Loucy (cell line): Measurements from ENCODE around the gene SEL1L3.

ENCODE experiments used
- CTCF ChIP-seq: fragments of 200-600 bp; sonication (generic); conservative IDR thresholded peaks from 2 replicates; pipeline ENCODE4 v1.5.1; 2014; ENCODE audit warnings: mild to moderate bottlenecking, antibody characterized with exemption, low read length
- EZH2phosphoT487 ChIP-seq: fragments of 200-600 bp; IDR thresholded peaks from 2 replicates; pipeline ENCODE4 v1.6.1; 2018; ENCODE audit warnings: antibody characterized with exemption, mild to moderate bottlenecking, moderate library complexity, borderline replicate concordance

GRCh38 chr4:25788703-25789238, 74.0 kb downstream of the SEL1L3 start:
- TF ChIP-seq CTCF (no peak), EZH2phosphoT487 (no peak)
